A549 (cell line): ENCODE measurements around the gene PIK3C3.

Experiments
- CHD2 ChIP-seq: fragments of 150-350 bp; IDR thresholded peaks from 2 replicates; pipeline ENCODE4 v1.6.1; 2014; ENCODE audit warnings: low read length; ENCODE audit not compliant: partially characterized antibody
- ZC3H11A ChIP-seq: fragments of 450-650 bp; IDR thresholded peaks from 2 replicates; pipeline ENCODE4 v1.6.1; 2014; ENCODE audit warnings: antibody characterized with exemption, mild to moderate bottlenecking

DNA sequence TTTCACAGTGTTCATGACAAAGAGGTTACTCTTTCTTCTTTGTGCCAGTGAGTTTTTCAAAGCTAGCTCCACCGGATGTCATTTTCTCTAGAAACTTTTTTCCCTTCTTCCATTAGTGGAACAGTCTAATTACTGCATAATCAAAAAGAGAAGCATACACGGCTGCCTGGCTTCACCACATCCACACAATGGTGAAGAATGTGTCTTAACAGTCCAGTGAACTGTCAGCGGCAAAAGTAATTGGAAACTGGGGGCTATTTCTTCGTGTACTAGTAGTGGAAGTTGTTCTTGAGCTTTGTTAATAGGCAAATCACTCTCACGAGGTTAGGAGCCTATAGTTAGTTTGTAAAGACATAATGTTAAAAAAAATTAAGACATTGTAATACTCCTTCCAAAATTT is 32.9 kb upstream of the PIK3C3 start:
- no peak for TF ChIP-seq CHD2
- no peak for TF ChIP-seq ZC3H11A
